ES-I3 (cell line): ENCODE results near the gene DRD1.
"Not testable (repeated sequence)": the region's sequence is repeated elsewhere in the genome, so short reads cannot be mapped to it uniquely, and the experiment has no call there.

ENCODE experiments used
- H3K36me3 ChIP-seq: 2 replicates; pipeline ENCODE4 v1.6.1; 2013; ENCODE audit warnings: mild to moderate bottlenecking, low read length, control low read depth, moderate library complexity; ENCODE audit not compliant: insufficient read depth
- H3K4me1 ChIP-seq: 2 replicates; pipeline ENCODE4 v1.6.1; 2013; ENCODE audit warnings: mild to moderate bottlenecking, control low read depth, low read length; ENCODE audit not compliant: insufficient read depth
- H3K9ac ChIP-seq: 2 replicates; pipeline ENCODE4 v1.6.1; 2013; ENCODE audit warnings: low read depth, mild to moderate bottlenecking, low read length, moderate library complexity
- H3K9me3 ChIP-seq: 2 replicates; pipeline ENCODE4 v1.6.1; 2013; ENCODE audit warnings: mild to moderate bottlenecking, low read length, moderate library complexity; ENCODE audit not compliant: control insufficient read depth, insufficient read depth

The DRD1 gene

GRCh38 chr5:175461370-175461769 is 17.4 kb upstream of the DRD1 start:
- H3K9me3 ChIP-seq, result no peaks in the 10 kb centered on the region
- no peaks in the 10 kb centered on the region for H3K36me3 ChIP-seq
- no peak overlapping the region for H3K9ac ChIP-seq
- peaks cover 4% of the 10 kb centered on the region; the same call in 1 of the 2 replicates for H3K4me1 ChIP-seq

DNA sequence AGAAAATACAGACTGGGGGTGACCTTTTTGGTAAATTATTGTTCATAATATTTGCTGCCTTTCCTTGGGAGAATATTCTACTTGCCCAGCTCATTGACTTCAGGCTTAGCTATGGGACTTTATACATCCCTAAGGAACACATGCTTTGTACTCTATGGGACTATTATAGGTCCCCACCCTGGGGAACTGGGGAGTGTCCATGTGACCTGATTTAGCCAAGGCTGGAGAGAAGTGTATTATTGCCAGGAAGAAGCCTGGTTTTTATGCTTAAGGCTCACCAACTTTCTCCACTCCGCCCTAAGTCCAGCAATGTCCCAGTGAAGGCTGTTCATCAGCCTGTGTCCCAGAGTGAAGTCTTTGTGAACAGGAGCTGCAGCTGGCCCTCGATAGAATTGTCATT is 16.6 kb upstream of the DRD1 start:
- no peak overlapping the region for H3K9ac ChIP-seq
- no peaks in the 10 kb centered on the region for H3K9me3 ChIP-seq
- H3K4me1 ChIP-seq, result peaks cover 4% of the 10 kb centered on the region; the same call in 1 of the 2 replicates
- no peaks in the 10 kb centered on the region for H3K36me3 ChIP-seq

DNA sequence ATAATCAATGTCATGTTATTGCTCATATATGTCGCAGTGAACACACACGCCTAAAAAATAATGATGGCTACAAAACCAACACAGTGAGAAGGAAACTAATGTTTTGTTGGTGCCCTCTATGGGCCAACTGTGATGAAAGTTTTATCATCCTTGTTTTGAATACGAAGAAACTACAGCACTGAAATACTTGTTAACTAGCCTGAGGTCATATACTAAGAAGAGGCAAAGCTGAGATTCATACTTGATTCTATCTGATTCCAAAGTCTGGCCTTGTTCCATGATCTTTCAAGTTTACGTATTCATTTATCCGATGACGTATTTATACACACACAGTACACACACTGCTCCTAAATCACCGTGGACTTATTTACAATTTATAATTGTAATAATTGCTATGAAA is 16.1 kb upstream of the DRD1 start:
- Histone ChIP-seq H3K4me1 (peaks cover 4% of the 10 kb centered on the region; the same call in 1 of the 2 replicates), H3K36me3 (no peaks in the 10 kb centered on the region), H3K9ac (no peak overlapping the region), H3K9me3 (no peaks in the 10 kb centered on the region)

DNA sequence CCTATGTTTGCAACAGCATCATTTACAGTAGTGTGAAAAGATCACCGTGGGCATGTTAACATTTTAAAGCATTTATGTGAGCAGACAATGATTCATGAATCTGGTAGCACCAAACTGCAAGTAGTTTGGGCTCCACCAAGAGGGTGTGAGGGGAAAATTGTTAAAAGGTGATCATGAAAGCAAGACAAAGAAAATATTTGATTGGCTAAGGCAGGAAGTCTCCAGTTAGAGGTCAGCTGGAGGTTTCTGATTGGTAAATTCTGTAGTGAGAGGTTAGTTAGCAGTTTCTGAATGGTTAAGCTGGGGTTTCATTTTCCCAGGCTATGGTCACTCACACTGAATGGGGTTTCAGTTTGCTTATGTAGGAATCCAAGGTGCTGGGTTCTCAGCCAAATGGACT is 13.5 kb upstream of the DRD1 start:
- H3K9me3 ChIP-seq, result no peaks in the 10 kb centered on the region
- no peaks in the 10 kb centered on the region for H3K36me3 ChIP-seq
- H3K4me1 ChIP-seq, result no peaks in the 10 kb centered on the region
- H3K9ac ChIP-seq, result no peak overlapping the region

GRCh38 chr5:175456105-175456742 is 12.2 kb upstream of the DRD1 start:
- H3K9me3 ChIP-seq, result no peaks in the 10 kb centered on the region
- H3K36me3 ChIP-seq, result no peaks in the 10 kb centered on the region
- H3K9ac ChIP-seq, result no peak overlapping the region
- H3K4me1 ChIP-seq, result no peaks in the 10 kb centered on the region

DNA sequence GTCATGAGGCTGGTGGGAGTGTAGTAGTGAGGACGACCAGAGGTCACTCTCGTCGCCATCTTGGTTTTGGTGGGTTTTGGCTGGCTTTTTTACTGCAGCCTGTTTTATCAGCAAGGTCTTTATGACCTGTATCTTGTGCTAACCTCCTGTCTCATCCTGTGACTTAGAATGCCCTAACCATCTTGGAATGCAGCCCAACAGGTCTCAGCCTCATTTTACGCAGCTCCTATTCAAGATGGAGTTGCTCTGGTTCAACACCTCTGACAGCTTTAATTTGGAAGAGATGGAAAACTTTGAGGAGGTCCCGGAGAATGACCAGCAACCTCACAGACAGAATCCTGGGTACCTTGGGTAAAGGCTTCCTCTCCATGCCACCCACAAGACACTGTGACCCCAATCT is 10.4 kb upstream of the DRD1 start:
- not testable (repeated sequence) for H3K9me3 ChIP-seq, H3K4me1 ChIP-seq, H3K9ac ChIP-seq, H3K36me3 ChIP-seq

GRCh38 chr5:175452166-175452565 is 8.2 kb upstream of the DRD1 start:
- peaks cover 11% of the 10 kb centered on the region for H3K4me1 ChIP-seq
- H3K9ac ChIP-seq, result no peak overlapping the region
- no peaks in the 10 kb centered on the region for H3K36me3 ChIP-seq
- no peaks in the 10 kb centered on the region for H3K9me3 ChIP-seq

DNA sequence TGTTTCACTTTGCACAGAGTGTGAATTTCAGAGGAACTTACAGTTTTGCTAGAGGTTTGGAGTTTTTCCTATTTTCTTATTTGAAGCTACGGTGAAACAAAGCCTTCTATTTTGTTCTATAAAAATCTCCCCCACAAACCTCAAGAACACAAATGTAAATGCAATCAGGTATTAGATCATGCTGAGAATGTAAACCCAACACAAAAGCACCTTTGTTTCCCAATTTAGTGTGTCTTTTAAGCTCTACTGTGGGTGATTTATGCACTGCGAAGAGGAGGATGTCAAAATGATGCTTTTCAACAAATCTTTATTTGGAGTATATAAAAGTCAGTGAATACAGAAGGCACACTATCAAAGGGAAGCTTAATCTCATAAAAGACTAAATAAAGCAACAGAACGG is 4.3 kb upstream of the DRD1 start:
- no peak overlapping the region for H3K9ac ChIP-seq

DNA sequence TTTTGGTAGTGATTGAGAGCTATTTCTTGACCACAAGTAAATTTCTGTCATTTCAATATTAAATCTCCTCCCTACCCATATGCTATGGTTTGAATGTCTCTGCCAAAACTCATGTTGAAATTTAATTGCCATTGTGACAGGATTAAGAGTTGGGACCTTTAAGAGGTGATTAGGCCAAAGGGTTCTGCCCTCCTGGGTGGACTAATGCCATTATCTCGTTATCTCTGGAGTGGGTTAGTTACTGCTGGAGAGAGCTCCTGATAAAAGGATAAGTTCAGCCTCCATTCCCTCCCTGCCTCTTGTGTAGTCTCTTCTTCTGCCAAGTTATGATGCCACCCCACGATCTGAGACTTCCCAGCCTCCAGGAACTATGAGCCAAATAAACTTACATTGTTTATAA is 3.6 kb upstream of the DRD1 start:
- H3K4me1 ChIP-seq, result peaks cover 14% of the 10 kb centered on the region
- no peak overlapping the region for H3K9ac ChIP-seq
- no peaks in the 10 kb centered on the region for H3K36me3 ChIP-seq
- no peaks in the 10 kb centered on the region for H3K9me3 ChIP-seq

More for the DNA sequence above, 4.3 kb upstream of the DRD1 start:
- peaks cover 12% of the 10 kb centered on the region for H3K4me1 ChIP-seq
- no peaks in the 10 kb centered on the region for H3K36me3 ChIP-seq
- H3K9me3 ChIP-seq, result no peaks in the 10 kb centered on the region

GRCh38 chr5:175446378-175446777 is 2.4 kb upstream of the DRD1 start:
- H3K9ac ChIP-seq, H3K9me3 ChIP-seq, H3K36me3 ChIP-seq: not testable (repeated sequence)
- peaks cover 14% of the 10 kb centered on the region for H3K4me1 ChIP-seq

DNA sequence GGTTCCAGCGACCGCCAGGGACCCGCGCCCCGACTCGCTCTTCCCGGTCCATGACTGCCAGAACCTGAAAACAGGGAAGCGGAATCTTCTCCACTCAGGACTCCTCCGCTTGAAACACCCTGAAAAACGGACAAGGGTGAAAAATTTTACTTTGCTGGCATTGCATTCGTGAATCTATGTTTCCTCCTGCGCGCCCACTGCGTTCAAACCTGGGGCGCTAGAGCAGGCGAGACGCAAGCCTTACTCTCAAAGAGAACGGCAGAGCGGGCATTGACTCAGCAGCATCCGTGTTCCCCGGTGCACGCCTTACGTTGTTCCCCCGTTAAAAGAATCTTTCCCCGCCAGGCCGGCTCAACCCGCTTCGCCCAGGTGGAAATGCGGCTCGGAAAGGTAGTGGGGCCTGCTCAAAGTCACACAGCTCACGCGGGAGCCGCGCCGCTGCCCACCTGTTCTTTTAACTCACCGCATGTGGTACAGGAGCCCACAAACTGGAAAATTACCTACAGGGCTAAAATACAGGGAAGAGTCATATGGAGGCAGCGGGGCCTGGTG is 999 bp upstream of the DRD1 start:
- peaks cover 14% of the 10 kb centered on the region for H3K4me1 ChIP-seq
- no peaks in the 10 kb centered on the region for H3K9me3 ChIP-seq

GRCh38 chr5:175443514-175444059 is 395 bp downstream of the DRD1 start:
- Histone ChIP-seq H3K4me1 (peaks cover 14% of the 10 kb centered on the region), H3K36me3 (no peaks in the 10 kb centered on the region), H3K9ac (peak overlapping the region; percentile 53), H3K9me3 (no peaks in the 10 kb centered on the region)

More for the DNA sequence above, 999 bp upstream of the DRD1 start:
- H3K9ac ChIP-seq, result peak overlapping the region; percentile 53
- no peaks in the 10 kb centered on the region for H3K36me3 ChIP-seq

DNA sequence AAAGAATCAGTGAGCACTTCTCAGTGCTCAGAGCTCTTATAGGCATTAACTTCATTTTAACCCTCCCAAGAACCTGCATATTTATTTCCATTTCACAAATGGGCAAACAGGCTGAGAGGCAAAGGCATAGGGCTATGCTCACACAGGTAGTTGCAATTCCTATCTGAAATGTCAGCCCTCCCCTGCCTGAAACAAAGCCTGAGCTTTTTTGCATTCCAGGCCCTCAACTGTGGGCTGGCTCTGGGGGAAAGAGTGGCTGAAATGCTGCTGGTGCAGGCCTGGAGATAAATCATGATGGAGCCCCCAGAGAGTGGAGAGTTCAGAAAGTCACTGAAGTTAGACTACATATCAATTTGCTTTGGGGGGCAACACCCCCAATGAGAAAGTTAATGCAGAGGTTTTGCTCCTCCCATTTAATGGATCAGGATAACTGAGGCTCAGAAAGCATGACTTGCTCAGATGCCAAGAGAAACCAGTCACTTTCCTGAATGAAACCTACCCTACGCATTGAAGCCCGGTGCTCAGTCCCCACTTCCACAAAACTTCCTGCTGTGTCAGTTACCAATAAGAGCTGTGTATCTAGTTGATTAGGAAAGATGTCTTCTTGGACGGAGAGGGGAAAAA is 5.6 kb downstream of the DRD1 start:
- Histone ChIP-seq H3K9ac (no peak overlapping the region), H3K9me3 (no peaks in the 10 kb centered on the region), H3K36me3 (no peaks in the 10 kb centered on the region), H3K4me1 (peaks cover 41% of the 10 kb centered on the region)

DNA sequence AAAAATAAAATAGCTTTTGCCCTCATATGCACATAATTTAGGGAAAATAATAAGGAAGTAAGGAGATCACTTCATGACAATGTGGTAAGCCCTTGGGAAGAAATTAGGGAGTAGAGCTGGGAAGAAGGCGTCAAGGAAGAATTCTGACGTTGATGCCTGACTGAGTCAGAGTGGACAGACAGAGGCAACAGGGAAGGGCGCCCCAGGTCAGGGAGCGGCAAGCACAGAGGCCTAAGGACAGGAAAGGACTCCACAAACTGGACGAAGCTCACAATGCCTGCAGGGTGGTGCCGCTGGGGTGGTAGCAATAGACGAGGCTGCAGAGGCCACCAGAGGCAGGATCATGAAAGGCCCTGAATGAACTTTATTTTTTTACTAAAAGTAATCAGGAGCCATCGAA is 7.6 kb downstream of the DRD1 start:
- Histone ChIP-seq H3K36me3 (no peaks in the 10 kb centered on the region), H3K9ac (no peak overlapping the region), H3K9me3 (no peaks in the 10 kb centered on the region), H3K4me1 (peaks cover 38% of the 10 kb centered on the region)

- H3K36me3 ChIP-seq, result no peaks in the 10 kb centered on the region
- H3K9ac ChIP-seq, result no peak overlapping the region
- H3K9me3 ChIP-seq, result no peaks in the 10 kb centered on the region
- H3K4me1 ChIP-seq, result peaks cover 38% of the 10 kb centered on the region
These were observed 9.2 kb downstream of the DRD1 start for GRCh38 chr5:175434800-175435199.
